Neural progenitor cell (in vitro differentiated cells): ENCODE data around the gene GALNT17.

Source experiments
- EZH2phosphoT487 ChIP-seq: fragments of 200-600 bp; sonication (generic); IDR thresholded peaks from 2 replicates; pipeline ENCODE4 v1.6.1; 2017; ENCODE audit warnings: antibody characterized with exemption
- TF ChIP-seq, protein P1 (sequence below): fragments of 200-600 bp; sonication (generic); IDR thresholded peaks from 2 replicates; pipeline ENCODE4 v1.5.1; 2017; ENCODE audit warnings: antibody characterized with exemption, mild to moderate bottlenecking

DNA sequence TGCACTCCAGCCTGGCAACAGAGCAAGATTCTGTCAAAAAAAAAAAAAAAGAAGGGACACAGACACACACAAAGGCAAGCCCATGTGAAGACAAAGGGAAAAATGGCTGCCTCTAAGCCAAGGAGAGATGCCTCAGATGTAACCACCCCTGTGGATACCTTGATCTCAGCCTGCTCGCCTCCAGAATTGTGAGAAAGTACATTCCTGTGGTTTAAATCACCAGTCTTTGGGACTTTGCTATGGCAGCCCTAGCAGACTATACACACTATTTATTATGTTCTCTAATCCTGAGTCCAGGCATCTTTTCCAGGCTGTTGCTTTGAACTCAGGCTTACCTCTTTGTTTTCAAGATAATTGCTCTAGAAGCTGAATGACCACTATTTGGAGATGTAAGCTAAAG lies 494.3 kb downstream of the GALNT17 start:
- TF ChIP-seq, protein P1, sequence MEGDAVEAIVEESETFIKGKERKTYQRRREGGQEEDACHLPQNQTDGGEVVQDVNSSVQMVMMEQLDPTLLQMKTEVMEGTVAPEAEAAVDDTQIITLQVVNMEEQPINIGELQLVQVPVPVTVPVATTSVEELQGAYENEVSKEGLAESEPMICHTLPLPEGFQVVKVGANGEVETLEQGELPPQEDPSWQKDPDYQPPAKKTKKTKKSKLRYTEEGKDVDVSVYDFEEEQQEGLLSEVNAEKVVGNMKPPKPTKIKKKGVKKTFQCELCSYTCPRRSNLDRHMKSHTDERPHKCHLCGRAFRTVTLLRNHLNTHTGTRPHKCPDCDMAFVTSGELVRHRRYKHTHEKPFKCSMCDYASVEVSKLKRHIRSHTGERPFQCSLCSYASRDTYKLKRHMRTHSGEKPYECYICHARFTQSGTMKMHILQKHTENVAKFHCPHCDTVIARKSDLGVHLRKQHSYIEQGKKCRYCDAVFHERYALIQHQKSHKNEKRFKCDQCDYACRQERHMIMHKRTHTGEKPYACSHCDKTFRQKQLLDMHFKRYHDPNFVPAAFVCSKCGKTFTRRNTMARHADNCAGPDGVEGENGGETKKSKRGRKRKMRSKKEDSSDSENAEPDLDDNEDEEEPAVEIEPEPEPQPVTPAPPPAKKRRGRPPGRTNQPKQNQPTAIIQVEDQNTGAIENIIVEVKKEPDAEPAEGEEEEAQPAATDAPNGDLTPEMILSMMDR, result no peak
- TF ChIP-seq EZH2phosphoT487, result no peak
